GM23248 (cell line): ENCODE data around the gene HIVEP3. TPM values are rescaled to one million over a fixed set of nuclear protein-coding genes. Genes with fewer than 3 reads are reported as not detected.

Experiments
- DNase-seq: peaks from one replicate; pipeline ENCODE4 v3.0.0-alpha.2; 2015
- H2AFZ ChIP-seq: fragments of 200-600 bp; sonication (generic); 2 replicates; pipeline ENCODE4 v1.6.1; 2016; ENCODE audit warnings: antibody characterized with exemption
- H3F3A ChIP-seq: fragments of 200-600 bp; sonication (generic); 2 replicates; pipeline ENCODE4 v1.6.1; 2016; ENCODE audit warnings: mild to moderate bottlenecking, antibody characterized with exemption, mixed run types; ENCODE audit not compliant: insufficient read depth
- H3K27ac ChIP-seq: fragments of 200-600 bp; sonication (generic); 2 replicates; pipeline ENCODE4 v1.5.1; 2016; ENCODE audit warnings: mild to moderate bottlenecking
- H3K27me3 ChIP-seq: fragments of 200-600 bp; sonication (generic); replicated peaks from 2 replicates; pipeline ENCODE4 v1.6.1; 2016; ENCODE audit warnings: mild to moderate bottlenecking; ENCODE audit not compliant: insufficient read depth
- H3K36me3 ChIP-seq: fragments of 200-600 bp; sonication (generic); 2 replicates; pipeline ENCODE4 v1.6.1; 2016; ENCODE audit warnings: low read depth, mild to moderate bottlenecking
- H3K4me1 ChIP-seq: fragments of 200-600 bp; sonication (generic); 2 replicates; pipeline ENCODE4 v1.6.1; 2016; ENCODE audit warnings: mild to moderate bottlenecking; ENCODE audit not compliant: insufficient read depth
- H3K4me2 ChIP-seq: fragments of 200-600 bp; sonication (generic); one replicate; pipeline ENCODE4 v1.6.1; 2016; ENCODE audit warnings: mild to moderate bottlenecking; ENCODE audit not compliant: unreplicated experiment
- H3K4me3 ChIP-seq: fragments of 200-600 bp; sonication (generic); 2 replicates; pipeline ENCODE4 v1.5.1; 2016; ENCODE audit warnings: mild to moderate bottlenecking
- H3K79me2 ChIP-seq: fragments of 200-600 bp; sonication (generic); 2 replicates; pipeline ENCODE4 v1.6.1; 2016; ENCODE audit warnings: mild to moderate bottlenecking; ENCODE audit not compliant: insufficient read depth
- H3K9ac ChIP-seq: fragments of 200-600 bp; sonication (generic); 2 replicates; pipeline ENCODE4 v1.6.1; 2016; ENCODE audit warnings: mild to moderate bottlenecking
- H3K9me2 ChIP-seq: fragments of 200-600 bp; sonication (generic); 2 replicates; pipeline ENCODE4 v1.6.1; 2016; ENCODE audit warnings: mixed run types, mild to moderate bottlenecking, moderate library complexity; ENCODE audit not compliant: insufficient read depth
- H3K9me3 ChIP-seq: fragments of 200-600 bp; sonication (generic); one replicate; pipeline ENCODE4 v1.6.1; 2017; ENCODE audit warnings: low read depth
- H4K20me1 ChIP-seq: fragments of 200-600 bp; sonication (generic); 2 replicates; pipeline ENCODE4 v1.6.0; 2016; ENCODE audit not compliant: insufficient read depth
- EZH2 ChIP-seq: fragments of 200-600 bp; sonication (generic); IDR thresholded peaks from 2 replicates; pipeline ENCODE4 v1.6.1; 2018; ENCODE audit warnings: antibody characterized with exemption, mild to moderate bottlenecking; ENCODE audit not compliant: insufficient read depth, poor library complexity, severe bottlenecking
- EZH2phosphoT487 ChIP-seq: fragments of 200-600 bp; sonication (generic); IDR thresholded peaks from 2 replicates; pipeline ENCODE4 v1.6.1; 2018; ENCODE audit warnings: antibody characterized with exemption, moderate library complexity, mild to moderate bottlenecking, low read depth; ENCODE audit not compliant: insufficient read depth
- WGBS, 2 experiments: methylation state at CpG; one replicate each; pipeline ENCODE4 v1.1.6; 2015 to 2017; ENCODE audit warnings: low lambda C conversion rate in 2 of 2, low coverage in 1 of 2; ENCODE audit errors: missing lambda C conversion rate in 2 of 2; 5-methylcytosine and 5-hydroxymethylcytosine counted together
- in situ Hi-C: fragments of 300-500 bp; cut with MboI; formaldehyde crosslinking; loops from 2 replicates; pipeline ENCODE4 v1.15.0; 2020
- polyA plus RNA-seq: library from polyadenylated mRNA; unstranded; fragments of >200 nt; fragmentation: Nextera tagmentation; extraction: Ambion mirVana; gene quantifications from 2 replicates; pipeline ENCODE4 v1.2.1, GENCODE V29; 2016
- total RNA-seq: library from RNA; depleted of rRNA; stranded (reverse); fragments of >200 nt; shearing (Covaris generic); gene quantifications from 2 replicates; pipeline ENCODE4 v1.2.3, GENCODE V29; 2014

Gene HIVEP3
- total and polyA plus RNA-seq, 2 experiments from 2014 or later: 1.7 to 7.2 TPM

DNA sequence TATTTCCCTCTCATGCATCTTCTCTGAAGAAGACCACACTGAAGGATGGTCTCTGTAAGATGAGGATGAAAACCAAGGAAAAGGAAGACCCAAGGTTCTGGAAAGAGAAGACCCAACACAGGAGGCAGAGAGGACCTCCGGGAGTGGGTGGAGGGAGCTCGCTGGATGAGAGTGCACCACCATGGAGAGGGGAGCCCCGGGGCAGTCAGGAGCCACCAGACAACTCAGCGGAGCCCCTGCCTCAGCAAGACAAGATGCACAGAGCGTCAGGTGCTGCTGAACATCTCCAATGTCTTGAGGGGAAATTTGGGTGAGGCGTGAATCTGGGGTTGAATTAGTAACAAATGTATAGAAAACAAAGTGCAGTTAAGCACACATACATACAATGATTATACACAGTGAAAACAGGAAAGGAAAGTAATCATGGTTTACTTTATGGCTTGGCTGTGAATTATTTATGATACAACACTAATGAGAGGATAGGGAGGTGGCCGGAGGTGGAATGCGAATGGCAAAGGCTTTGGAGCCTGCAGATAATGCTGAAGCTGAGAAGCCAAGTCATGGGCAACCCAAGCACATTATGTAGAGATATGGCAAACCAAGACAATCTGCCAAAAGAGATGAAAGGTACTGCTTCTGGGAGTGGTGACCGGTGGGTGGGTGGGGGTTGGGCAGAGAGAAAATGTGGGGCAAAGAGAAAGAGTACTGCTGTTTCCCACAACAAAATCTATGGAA lies 353.8 kb downstream of the HIVEP3 start:
- in situ Hi-C loops: loop anchor here (25.0 kb wide), 1 partner anchor 572 kb away; no protein-coding TSS in a partner anchor
- DNase-seq: no peak

GRCh38 chr1:41562328-41562727 lies 356.4 kb downstream of the HIVEP3 start:
- H3K9ac ChIP-seq: no peak overlapping the region
- H3K9me2 ChIP-seq: no peaks in the 10 kb centered on the region
- H4K20me1 ChIP-seq: no peaks in the 10 kb centered on the region
- H3K4me2 ChIP-seq: no peak overlapping the region
- H3F3A ChIP-seq: no peaks in the 10 kb centered on the region
- in situ Hi-C loops: loop anchor here (25.0 kb wide), 1 partner anchor 575 kb away; no protein-coding TSS in a partner anchor
- H2AFZ ChIP-seq: no peak overlapping the region
- no peaks in the 10 kb centered on the region for H3K4me1 ChIP-seq
- no peak for TF ChIP-seq EZH2
- no peak for TF ChIP-seq EZH2phosphoT487
- no peak overlapping the region for H3K27ac ChIP-seq
- no peaks in the 10 kb centered on the region for H3K27me3 ChIP-seq
- no peaks in the 10 kb centered on the region for H3K79me2 ChIP-seq
- DNase-seq: no peak
- H3K4me3 ChIP-seq: no peak overlapping the region
- no peaks in the 10 kb centered on the region for H3K36me3 ChIP-seq
- no peaks in the 10 kb centered on the region for H3K9me3 ChIP-seq

More for the DNA sequence above, 353.8 kb downstream of the HIVEP3 start:
- H3K36me3 ChIP-seq: no peaks in the 10 kb centered on the region
- H4K20me1 ChIP-seq: no peaks in the 10 kb centered on the region
- no peak overlapping the region for H3K4me3 ChIP-seq
- H3K27ac ChIP-seq: no peak overlapping the region
- no peak overlapping the region for H3K4me2 ChIP-seq
- TF ChIP-seq EZH2 (no peak), EZH2phosphoT487 (no peak)
- no peaks in the 10 kb centered on the region for H3K9me2 ChIP-seq
- no peaks in the 10 kb centered on the region for H3K9me3 ChIP-seq
- H3K4me1 ChIP-seq: no peaks in the 10 kb centered on the region
- no peaks in the 10 kb centered on the region for H3K27me3 ChIP-seq
- H2AFZ ChIP-seq: no peak overlapping the region
- no peak overlapping the region for H3K9ac ChIP-seq
- H3K79me2 ChIP-seq: no peaks in the 10 kb centered on the region
- 91 to 95% methylated on average over 9 of the region's 9 CpGs for WGBS, 2 experiments
- no peaks in the 10 kb centered on the region for H3F3A ChIP-seq

- H3K9me3 ChIP-seq: no peaks in the 10 kb centered on the region
- H3K4me3 ChIP-seq: no peak overlapping the region
- H3K4me2 ChIP-seq: no peak overlapping the region
- no peak overlapping the region for H2AFZ ChIP-seq
- no peak overlapping the region for H3K27ac ChIP-seq
- WGBS, 2 experiments: 29 to 38% methylated on average over 1 of the region's 1 CpG
- H4K20me1 ChIP-seq: no peaks in the 10 kb centered on the region
- H3K79me2 ChIP-seq: no peaks in the 10 kb centered on the region
- H3K36me3 ChIP-seq: no peaks in the 10 kb centered on the region
- H3K9ac ChIP-seq: no peak overlapping the region
- no peaks in the 10 kb centered on the region for H3K4me1 ChIP-seq
- no peaks in the 10 kb centered on the region for H3F3A ChIP-seq
- no peaks in the 10 kb centered on the region for H3K9me2 ChIP-seq
- no peak for DNase-seq
- TF ChIP-seq EZH2phosphoT487: no peak
- H3K27me3 ChIP-seq: no peaks in the 10 kb centered on the region
- in situ Hi-C loops: loop anchor here (25.0 kb wide), 1 partner anchor 576 kb away; no protein-coding TSS in a partner anchor
These were observed 357.8 kb downstream of the HIVEP3 start for GRCh38 chr1:41560931-41561330.

DNA sequence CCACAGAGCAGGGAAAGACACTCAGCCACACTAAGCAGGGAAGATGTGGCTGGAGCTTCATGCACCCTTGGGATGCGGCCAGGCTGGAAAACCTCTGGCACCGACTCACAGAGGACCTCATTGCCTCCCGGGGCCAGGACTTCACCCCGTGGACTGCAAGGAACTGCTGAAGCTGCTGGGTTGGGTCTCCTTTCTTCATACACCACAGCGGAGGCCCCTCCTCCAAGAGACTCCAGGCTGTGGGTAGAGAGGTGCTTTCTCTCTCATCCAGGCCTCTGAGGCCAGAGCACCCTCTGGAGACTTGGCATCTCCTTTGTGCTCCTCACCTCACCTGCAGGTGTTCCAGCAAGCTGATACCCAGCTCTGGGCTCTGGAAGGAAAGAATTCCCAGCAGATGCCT lies 358.2 kb downstream of the HIVEP3 start:
- H3K4me3 ChIP-seq: no peak overlapping the region
- H3K27me3 ChIP-seq: no peaks in the 10 kb centered on the region
- no peaks in the 10 kb centered on the region for H3K4me1 ChIP-seq
- no peaks in the 10 kb centered on the region for H3K36me3 ChIP-seq
- in situ Hi-C loops: loop anchor here (25.0 kb wide), 1 partner anchor 577 kb away; no protein-coding TSS in a partner anchor
- H4K20me1 ChIP-seq: no peaks in the 10 kb centered on the region
- no peak overlapping the region for H2AFZ ChIP-seq
- DNase-seq: no peak
- no peaks in the 10 kb centered on the region for H3K9me2 ChIP-seq
- TF ChIP-seq EZH2phosphoT487 (no peak), EZH2 (no peak)
- H3K27ac ChIP-seq: no peak overlapping the region
- H3K4me2 ChIP-seq: no peak overlapping the region
- no peaks in the 10 kb centered on the region for H3F3A ChIP-seq
- H3K79me2 ChIP-seq: no peaks in the 10 kb centered on the region
- no peaks in the 10 kb centered on the region for H3K9me3 ChIP-seq
- no peak overlapping the region for H3K9ac ChIP-seq
- WGBS, 2 experiments: 41 to 50% methylated on average over 5 of the region's 5 CpGs
